GM21529 (cell line): ENCODE results near the gene CLSTN2.

Experiments used
- ATAC-seq: cut with Tn5 transposase; IDR thresholded peaks from one replicate; pipeline ENCODE4 v1.9.1; 2021; ENCODE audit not compliant: unreplicated experiment

Gene CLSTN2

GRCh38 chr3:140051019-140051957 is 116.3 kb downstream of the CLSTN2 start:
- no peak for ATAC-seq

DNA sequence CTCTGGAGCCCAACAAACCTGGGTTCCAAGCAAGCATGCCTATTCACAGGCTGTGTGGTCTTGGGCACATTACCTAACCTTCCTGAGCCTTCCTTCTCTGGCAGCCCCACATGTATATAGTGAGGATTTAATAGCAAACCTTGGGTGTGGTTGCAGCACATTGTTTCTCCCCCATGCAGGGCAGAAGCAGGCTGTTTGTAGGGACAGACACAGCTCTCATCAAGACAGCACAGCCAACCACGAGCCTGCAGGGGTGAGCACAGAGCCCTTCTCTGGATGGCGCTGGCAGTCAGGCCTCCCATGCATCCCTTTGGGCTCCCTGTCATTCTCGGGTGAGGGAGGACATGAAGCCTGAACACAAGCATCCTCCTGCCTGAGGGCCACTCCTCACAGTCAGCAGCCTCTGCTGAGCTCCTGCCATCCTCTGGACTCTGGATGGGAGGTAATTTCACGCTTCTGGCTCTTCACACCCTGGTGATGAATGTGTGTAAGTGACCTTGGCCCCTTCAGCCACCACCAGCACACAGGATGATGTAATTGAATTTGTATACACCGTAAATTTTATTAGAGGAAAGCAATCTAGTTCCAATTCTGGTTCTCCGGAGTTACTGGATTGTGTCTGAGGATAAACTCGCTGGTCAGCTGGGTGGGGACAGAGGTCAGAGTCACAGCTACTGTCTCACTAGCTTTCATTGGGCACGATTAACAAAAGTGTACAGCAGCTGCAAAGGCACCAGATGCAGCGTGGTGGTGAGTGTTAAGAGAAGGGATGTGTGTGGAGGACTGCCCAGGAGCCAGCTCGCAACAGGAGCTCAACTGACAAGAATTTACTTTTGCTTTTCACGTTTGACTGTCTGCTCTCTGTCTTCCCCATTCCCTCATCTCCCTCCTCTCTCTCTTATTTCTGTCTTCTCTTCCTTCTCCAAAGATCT is 118.1 kb downstream of the CLSTN2 start:
- ATAC-seq = no peak

DNA sequence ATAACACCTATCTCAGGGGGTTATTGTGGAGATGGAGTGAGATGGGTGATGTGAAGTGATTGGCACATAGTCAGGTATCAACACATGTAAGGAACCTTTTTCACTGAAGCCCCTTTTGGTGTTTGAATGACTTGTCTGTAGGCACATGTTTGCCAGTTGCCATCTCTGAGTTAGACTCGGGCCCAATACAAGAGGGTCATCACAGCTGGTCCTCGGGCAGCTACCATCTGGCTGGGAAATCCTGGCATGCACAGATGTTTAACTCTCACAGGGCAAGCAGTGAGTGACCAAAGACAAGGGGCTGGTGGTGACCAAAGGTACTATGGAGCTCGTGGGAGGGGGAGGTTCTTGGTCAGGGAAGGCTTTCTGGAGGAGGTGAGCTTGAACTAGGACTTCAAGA is 118.8 kb downstream of the CLSTN2 start:
- no peak for ATAC-seq

- no peak for ATAC-seq
Observed at GRCh38 chr3:140055092-140055791, 120.3 kb downstream of the CLSTN2 start.

DNA sequence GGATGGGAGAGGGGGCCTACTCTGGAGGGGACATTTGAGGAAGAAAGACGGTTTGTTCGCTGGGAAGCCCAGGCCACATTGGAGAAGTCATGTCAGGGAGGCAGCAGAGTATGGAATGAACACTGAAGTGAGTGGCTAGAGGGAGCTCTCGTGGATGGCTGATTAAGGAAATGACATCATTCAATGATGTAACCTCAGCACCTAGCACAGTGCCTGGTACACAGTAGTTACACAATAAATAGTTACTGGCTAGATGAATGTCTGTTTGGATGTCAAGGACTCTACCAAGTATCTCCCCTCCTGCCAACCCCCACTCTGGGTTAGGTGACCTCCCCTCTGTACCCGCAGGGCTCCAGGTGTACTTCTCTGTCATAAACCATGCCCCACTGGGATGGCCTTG is 121.1 kb downstream of the CLSTN2 start:
- ATAC-seq = no peak

DNA sequence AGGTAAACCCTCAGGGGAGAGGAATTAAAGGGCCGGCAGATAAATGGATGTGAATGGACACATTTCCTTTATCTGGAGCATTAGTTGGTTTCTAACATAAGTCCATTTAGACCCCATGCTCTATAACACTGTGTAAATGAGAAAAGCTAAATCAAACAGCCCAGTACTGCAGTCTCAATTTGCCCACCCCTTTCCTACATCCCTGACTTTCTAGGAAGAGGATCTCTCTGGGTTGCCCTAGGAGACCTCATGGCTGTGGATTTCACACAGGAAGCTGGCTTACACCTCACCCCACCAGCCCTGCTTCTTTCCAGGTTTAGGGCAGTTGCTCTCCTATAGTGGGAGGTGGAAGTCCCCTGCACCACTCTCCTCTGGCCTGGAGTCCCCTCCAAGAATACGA is 126.2 kb downstream of the CLSTN2 start:
- no peak for ATAC-seq

DNA sequence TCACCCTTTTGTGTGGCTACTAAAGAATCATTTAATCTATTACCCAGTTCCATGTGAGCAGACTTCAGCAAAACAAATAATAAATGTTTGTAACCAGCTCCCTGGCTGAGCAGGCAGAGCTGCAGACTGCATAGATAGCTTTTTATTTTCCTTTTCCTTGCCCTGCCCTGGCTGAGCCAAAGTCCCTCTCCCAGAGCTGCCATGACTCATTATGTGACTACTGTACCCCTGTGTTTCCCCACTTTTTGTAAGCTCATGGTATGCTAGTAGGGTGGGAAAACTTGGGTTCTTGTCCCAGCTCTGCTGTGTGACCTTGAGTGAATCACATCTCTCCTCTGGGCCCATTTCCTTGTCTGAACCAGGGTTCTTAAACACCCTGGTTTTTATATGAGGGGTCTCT is 127.5 kb downstream of the CLSTN2 start:
- ATAC-seq = no peak

GRCh38 chr3:140067487-140067886 is 132.5 kb downstream of the CLSTN2 start:
- ATAC-seq = no peak

DNA sequence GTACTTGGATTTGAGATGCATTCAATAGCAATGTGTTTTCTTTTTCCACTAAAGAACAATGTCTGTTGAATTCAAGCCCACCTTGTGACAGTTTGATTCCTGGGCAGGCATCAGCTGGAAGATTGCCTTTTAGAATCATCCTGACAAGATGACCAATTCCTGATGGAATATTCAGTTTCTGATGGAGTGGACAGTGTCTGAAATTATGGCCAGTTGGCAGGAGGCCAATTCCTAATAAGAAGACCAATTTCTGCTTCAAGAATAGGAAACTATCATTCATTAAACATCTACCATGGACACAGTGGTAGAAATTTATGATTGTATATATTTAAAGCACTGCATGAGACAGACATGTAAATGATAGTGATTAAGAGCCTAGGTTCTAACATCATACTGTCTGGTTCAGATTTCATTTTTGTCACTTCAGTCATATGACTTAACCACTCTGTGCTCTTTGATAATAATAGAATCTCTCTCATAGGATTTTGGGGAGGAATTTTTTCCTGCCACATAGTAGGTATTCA is 133.6 kb downstream of the CLSTN2 start:
- no peak for ATAC-seq

GRCh38 chr3:140073278-140074045 is 138.5 kb downstream of the CLSTN2 start:
- no peak for ATAC-seq

GRCh38 chr3:140076552-140076951 is 141.6 kb downstream of the CLSTN2 start:
- no peak for ATAC-seq

DNA sequence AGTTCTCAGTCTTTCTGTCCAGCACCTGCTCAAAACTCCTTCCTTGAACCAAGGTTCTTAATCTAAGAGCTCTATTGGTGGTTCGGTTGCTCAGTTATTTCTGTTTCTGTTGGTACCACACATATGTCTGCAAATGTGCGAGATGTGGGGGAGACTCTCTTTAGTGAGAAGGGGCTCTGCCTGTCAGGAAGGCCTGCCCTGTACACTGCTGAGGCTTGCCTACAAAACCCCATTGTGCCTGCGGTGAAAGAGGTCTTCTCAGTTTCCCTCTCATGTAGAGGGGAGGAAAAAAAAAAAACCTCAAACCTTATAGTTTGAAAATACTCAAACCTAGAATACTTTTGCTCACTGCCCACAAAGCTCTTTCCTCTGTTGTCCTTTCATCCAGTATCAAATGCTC is 142.4 kb downstream of the CLSTN2 start:
- no peak for ATAC-seq

- ATAC-seq = no peak
Observed at GRCh38 chr3:140078343-140078742, 143.4 kb downstream of the CLSTN2 start.

GRCh38 chr3:140078940-140079339 is 144.0 kb downstream of the CLSTN2 start:
- no peak for ATAC-seq

- no peak for ATAC-seq
Observed at GRCh38 chr3:140081887-140082286, 146.9 kb downstream of the CLSTN2 start.

- no peak for ATAC-seq
Observed at GRCh38 chr3:140085001-140085400, 150.0 kb downstream of the CLSTN2 start.

DNA sequence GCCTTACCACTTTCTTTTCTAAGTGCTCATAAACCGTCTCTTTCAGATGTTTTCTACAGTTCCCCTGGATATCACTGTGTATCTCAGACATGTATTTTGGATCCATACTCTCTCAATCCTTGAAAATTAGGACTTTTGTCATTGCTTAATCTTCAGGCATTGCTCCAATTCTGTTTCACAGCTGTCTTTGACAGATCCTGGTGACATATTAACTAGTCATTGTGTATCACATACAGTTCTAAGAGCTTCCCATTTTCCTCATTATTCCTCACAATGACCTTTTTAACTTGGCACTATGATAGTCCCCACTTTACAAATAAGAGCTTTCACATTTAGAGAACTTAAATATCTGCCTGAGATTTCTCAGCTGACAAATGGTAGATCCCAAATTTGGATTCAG is 151.7 kb downstream of the CLSTN2 start:
- ATAC-seq = no peak

- ATAC-seq = no peak
Observed at GRCh38 chr3:140088058-140088457, 153.1 kb downstream of the CLSTN2 start.

DNA sequence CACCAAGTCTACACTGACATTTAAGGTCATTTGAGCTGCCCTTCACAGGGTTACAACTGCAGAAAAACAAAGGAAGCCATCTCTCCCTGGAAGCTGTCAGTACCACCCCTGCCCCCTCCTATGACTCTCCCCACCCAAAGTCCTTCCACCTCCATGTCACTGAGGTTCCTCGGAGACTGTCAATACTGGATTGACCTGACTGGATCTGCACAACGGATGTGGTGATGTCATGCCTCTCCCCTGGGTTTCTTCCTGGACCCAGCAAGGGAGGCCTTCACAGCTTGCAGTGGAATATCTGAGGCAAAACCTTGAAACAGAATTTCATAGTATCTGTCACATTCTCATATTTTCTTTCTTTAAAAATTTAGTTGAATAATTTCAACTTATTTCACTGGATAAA is 153.5 kb downstream of the CLSTN2 start:
- no peak for ATAC-seq

DNA sequence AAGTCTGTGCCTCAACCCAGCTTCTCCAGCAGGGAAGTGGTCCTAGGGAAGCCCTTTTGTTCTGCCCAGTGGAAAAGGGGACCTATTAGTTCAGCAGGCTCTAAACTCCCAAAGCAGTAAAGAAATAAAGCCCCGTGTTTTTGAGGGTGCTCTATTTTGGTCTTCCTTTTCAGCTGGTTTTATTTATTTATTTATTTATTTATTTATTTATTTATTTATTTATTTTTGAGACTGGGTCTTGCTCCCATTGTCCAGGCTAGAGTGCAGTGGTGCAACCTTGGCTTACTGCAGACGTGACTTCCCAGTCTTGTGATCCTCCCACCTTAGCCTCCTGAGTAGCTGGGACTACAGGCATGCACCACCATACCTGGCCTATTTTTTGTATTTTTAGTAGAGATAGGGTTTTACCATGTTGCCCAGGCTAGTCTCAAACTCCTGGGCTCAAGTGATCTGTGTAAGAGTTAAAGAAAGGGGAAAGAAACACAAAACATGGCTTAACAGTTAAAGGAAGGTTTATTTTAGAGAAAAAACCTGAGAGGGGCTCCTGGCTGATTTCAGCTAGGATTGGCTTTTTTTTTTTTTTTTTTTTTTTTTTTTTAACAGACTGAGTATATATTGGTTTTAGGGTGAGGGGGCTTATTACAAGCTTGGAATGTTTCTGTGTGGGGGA is 154.6 kb downstream of the CLSTN2 start:
- ATAC-seq = no peak
